ENCODE data around the gene CHAF1B. TPM values are rescaled to one million over a fixed set of nuclear protein-coding genes. Genes with fewer than 3 reads are reported as not detected.
A peak's percentile ranks its signal among the peaks of the same experiment; 100 is the strongest.

The CHAF1B gene
- total RNA-seq, 3 donors from 2014 or later, result 1.4 to 4.7 (median 1.5) TPM

DNA sequence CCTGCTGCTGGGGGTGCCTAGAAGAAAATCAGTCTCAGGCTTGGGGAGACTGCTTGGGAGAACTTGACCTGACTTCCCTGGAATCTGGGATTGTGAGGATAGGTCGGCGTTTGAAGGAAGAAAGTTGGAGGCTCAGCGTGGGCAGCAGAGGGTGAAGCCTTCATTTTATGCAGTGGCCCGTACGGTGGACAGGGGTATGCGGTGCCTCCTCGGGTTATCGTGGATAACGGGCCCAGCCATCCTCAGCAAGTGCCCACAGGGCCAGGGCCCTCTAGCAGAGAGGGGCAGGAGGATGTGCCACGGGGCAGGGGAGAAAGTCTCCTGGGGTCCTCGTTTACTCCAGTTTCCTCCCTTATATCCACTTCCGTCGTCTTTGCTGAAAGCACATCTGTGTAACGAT is 34.0 kb downstream of the CHAF1B start:
- no peak overlapping the region for H3K4me3 ChIP-seq
- no peaks in the 10 kb centered on the region for H3K4me1 ChIP-seq (ENCODE audit: low read depth)
- ATAC-seq (no peak), DNase-seq (no peak)
- no peaks in the 10 kb centered on the region for H3K9me3 ChIP-seq
- H3K36me3 ChIP-seq (ENCODE audit: low read depth), result no peaks in the 10 kb centered on the region
- intact Hi-C loops (cut with DNase I, micrococcal nuclease), result no loop called here
- TF ChIP-seq, protein P1, sequence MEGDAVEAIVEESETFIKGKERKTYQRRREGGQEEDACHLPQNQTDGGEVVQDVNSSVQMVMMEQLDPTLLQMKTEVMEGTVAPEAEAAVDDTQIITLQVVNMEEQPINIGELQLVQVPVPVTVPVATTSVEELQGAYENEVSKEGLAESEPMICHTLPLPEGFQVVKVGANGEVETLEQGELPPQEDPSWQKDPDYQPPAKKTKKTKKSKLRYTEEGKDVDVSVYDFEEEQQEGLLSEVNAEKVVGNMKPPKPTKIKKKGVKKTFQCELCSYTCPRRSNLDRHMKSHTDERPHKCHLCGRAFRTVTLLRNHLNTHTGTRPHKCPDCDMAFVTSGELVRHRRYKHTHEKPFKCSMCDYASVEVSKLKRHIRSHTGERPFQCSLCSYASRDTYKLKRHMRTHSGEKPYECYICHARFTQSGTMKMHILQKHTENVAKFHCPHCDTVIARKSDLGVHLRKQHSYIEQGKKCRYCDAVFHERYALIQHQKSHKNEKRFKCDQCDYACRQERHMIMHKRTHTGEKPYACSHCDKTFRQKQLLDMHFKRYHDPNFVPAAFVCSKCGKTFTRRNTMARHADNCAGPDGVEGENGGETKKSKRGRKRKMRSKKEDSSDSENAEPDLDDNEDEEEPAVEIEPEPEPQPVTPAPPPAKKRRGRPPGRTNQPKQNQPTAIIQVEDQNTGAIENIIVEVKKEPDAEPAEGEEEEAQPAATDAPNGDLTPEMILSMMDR (IDR thresholded peaks at IDR 0.05), result no peak

DNA sequence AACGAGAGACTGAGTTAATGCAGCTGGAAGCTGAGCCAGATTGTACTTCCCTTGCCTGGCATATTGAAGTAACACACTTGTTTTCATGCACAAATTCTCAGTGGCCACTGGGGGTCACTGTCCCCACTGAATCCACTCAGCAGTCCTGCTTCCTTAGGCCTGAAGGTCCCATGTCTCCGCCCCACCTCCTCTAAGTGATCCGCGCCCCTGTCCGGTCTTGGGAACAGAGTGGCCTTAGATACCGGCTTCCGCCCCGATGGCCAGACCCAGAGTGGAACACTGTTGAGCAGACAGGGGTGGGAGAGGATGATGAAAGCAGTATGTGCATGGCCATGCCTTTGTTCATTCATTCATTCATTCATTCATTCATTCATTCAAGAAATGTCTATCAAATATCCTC is 34.8 kb downstream of the CHAF1B start:
- H3K9me3 ChIP-seq, result no peaks in the 10 kb centered on the region
- intact Hi-C loops (cut with DNase I, micrococcal nuclease), result no loop called here
- TF ChIP-seq, protein P1 (IDR thresholded peaks at IDR 0.05), result peak; percentile 24
- no peaks in the 10 kb centered on the region for H3K36me3 ChIP-seq (ENCODE audit: low read depth)
- no peaks in the 10 kb centered on the region for H3K4me1 ChIP-seq (ENCODE audit: low read depth)
- peak; percentile 92 for ATAC-seq
- DNase-seq, result peak; percentile 62 to 75 (median 71)
- H3K4me3 ChIP-seq, result no peak overlapping the region

DNA sequence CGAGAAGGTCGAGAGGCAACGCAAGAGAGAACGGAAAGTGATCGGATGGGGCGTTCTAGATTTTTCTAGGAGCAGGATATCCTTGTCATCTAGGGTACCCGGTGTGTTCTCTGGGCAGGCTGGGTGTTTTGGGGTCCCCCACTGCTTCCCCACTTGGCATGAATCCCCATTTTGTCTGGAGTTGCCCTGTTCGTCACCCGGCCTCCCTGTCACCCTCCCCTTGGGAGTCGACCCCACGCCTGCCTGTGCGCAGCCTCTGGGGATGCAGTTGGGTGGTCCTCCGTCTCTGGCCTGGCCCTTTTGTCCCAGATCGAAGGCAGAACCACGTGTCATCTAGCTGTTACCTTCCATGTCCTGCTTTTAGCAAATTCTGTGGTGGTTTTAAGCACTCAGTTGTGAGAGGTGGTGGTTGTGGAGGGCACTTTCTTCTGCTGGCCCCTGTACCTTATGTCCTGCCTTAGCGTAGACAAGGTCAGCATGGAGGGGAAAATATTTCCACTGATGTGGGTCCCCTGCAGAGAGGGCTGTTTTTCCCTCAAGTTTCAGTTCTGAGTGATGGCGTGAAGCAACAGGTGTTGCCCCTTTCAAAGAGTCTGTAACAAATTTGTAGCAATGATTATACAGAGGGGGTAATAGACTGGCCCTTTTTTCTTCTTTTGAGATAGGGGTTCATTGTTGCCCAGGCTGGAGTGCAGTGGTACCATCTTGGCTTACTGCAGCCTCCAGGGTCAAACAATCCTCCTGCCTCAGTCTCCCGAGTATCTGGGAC is 35.6 kb downstream of the CHAF1B start:
- intact Hi-C loops (cut with DNase I, micrococcal nuclease), result no loop called here
- H3K4me1 ChIP-seq (ENCODE audit: low read depth), result no peaks in the 10 kb centered on the region
- H3K9me3 ChIP-seq, result no peaks in the 10 kb centered on the region
- no peak for ATAC-seq
- no peak overlapping the region for H3K4me3 ChIP-seq
- no peak for DNase-seq
- H3K36me3 ChIP-seq (ENCODE audit: low read depth), result no peaks in the 10 kb centered on the region
- TF ChIP-seq, protein P1 (IDR thresholded peaks at IDR 0.05), result no peak

GRCh38 chr21:36422279-36423098 is 37.3 kb downstream of the CHAF1B start:
- Histone ChIP-seq H3K4me3 (no peak overlapping the region), H3K36me3 (ENCODE audit: low read depth) (no peaks in the 10 kb centered on the region), H3K9me3 (no peaks in the 10 kb centered on the region), H3K4me1 (ENCODE audit: low read depth) (no peaks in the 10 kb centered on the region)
- TF ChIP-seq, protein P1 (IDR thresholded peaks at IDR 0.05), result peak; percentile 61
- DNase-seq, result peak in 2 of 3 donors; percentile 50 to 74
- intact Hi-C loops (cut with DNase I, micrococcal nuclease), result no loop called here
- ATAC-seq, result peak; percentile 74

DNA sequence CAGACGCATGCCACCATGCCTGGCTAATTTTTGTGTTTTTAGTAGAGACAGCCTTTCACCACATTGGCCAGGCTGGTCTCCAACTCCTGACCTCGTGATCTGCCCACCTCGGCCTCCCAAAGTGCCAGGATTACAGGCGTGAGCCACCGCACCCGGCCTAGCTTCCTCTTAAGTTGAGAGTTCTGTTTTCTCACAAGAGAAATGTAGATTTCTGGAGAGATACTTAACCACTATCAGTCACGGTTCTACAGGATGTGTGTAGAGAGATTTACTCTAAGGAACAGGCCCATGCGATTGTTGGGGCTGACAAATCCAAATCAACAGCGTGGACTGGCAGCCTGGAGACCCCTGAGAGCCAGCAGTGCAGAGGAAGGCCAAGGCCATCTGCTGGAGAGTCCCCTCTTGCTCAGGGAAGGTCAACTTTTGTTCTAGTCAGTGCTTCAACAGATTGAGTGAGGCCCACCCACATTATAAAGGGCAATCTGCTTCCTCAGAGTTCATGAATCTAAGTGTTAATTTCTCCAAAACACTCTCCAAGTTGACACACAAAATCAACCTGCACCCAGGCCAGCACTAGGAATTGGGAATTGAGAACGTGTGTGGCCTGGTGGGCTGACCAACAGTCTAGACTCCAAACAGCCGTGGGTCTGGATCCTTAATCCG is 38.7 kb downstream of the CHAF1B start:
- ATAC-seq (no peak), DNase-seq (no peak)
- Histone ChIP-seq H3K4me1 (ENCODE audit: low read depth) (no peaks in the 10 kb centered on the region), H3K4me3 (no peak overlapping the region), H3K36me3 (ENCODE audit: low read depth) (no peaks in the 10 kb centered on the region), H3K9me3 (no peaks in the 10 kb centered on the region)
- intact Hi-C loops (cut with DNase I, micrococcal nuclease), result no loop called here
- TF ChIP-seq, protein P1 (IDR thresholded peaks at IDR 0.05), result no peak
